K562 (cell line): Measurements from ENCODE around the gene PLA1A. TPM values are rescaled to one million over a fixed set of nuclear protein-coding genes. Genes with fewer than 3 reads are reported as not detected.

Experiments
- BRD9 ChIP-seq: fragments of 450-650 bp; IDR thresholded peaks from 2 replicates; pipeline ENCODE4 v1.6.1; 2018; ENCODE audit warnings: low read depth; ENCODE audit not compliant: partially characterized antibody
- CEBPG ChIP-seq, 3 experiments: fragments of 200-800 bp in 1 of 3; sonication (Bioruptor generic) in 1 of 3; sonication (generic) in 1 of 3; formaldehyde crosslinking in 1 of 3; IDR thresholded peaks in 2 of 3; conservative IDR thresholded peaks in 1 of 3; 2 replicates each; pipeline versions ENCODE4 v1.6.1 to v1.8.0; 2016 to 2022; ENCODE audit warnings: missing compliant biosample characterization in 2 of 3, missing genetic modification characterization in 2 of 3, mild to moderate bottlenecking in 1 of 3, missing genetic modification reagents in 1 of 3
- DMBX1 ChIP-seq: fragments of 250-450 bp; sonication (Bioruptor Pico); IDR thresholded peaks from 2 replicates; pipeline ENCODE4 v1.8.0; 2022; ENCODE audit warnings: inconsistent platforms, mild to moderate bottlenecking, moderate library complexity, borderline replicate concordance
- FIP1L1 ChIP-seq: fragments of 200-400 bp; formaldehyde crosslinking; IDR thresholded peaks from 2 replicates; pipeline ENCODE4 v1.6.1; 2018; ENCODE audit warnings: mild to moderate bottlenecking, low read depth, low read length; ENCODE audit not compliant: poor library complexity, severe bottlenecking
- FOSL1 ChIP-seq: fragments of 200-800 bp; sonication (Bioruptor generic); conservative IDR thresholded peaks from 2 replicates; pipeline ENCODE4 v1.6.1; 2016; ENCODE audit warnings: missing genetic modification characterization, missing compliant biosample characterization
- FOXK1 ChIP-seq: sonication (generic); formaldehyde crosslinking; IDR thresholded peaks from 2 replicates; pipeline ENCODE4 v1.8.0; 2022; ENCODE audit warnings: missing genetic modification reagents, mild to moderate bottlenecking, borderline replicate concordance
- HDAC8 ChIP-seq: fragments of 450-650 bp; IDR thresholded peaks from 2 replicates; pipeline ENCODE4 v1.6.1; 2016; ENCODE audit warnings: mild to moderate bottlenecking, missing genetic modification characterization, moderate library complexity, missing compliant biosample characterization
- HNRNPH1 ChIP-seq: fragments of 200-400 bp; formaldehyde crosslinking; optimal IDR thresholded peaks from 2 replicates; pipeline ENCODE3; 2017; ENCODE audit warnings: low read depth, mild to moderate bottlenecking, low read length, moderate library complexity
- L3MBTL2 ChIP-seq: fragments of 450-650 bp; IDR thresholded peaks from 2 replicates; pipeline ENCODE4 v1.6.1; 2016; ENCODE audit warnings: mild to moderate bottlenecking, moderate library complexity
- MAFF ChIP-seq: IDR thresholded peaks from 2 replicates; pipeline ENCODE4 v1.6.1; 2012; ENCODE audit warnings: low read length, improper control_type of control experiment
- MCM3 ChIP-seq: fragments of 450-650 bp; IDR thresholded peaks from 2 replicates; pipeline ENCODE4 v1.6.1; 2016
- SP2 ChIP-seq: IDR thresholded peaks from 2 replicates; pipeline ENCODE4 v1.6.1; 2011; ENCODE audit warnings: mild to moderate bottlenecking, low read depth, low read length, moderate library complexity; ENCODE audit not compliant: poor library complexity, severe bottlenecking; ENCODE audit errors: extremely low read depth
- TCF7 ChIP-seq: sonication (generic); IDR thresholded peaks from 2 replicates; pipeline ENCODE4 v1.6.1; 2016; ENCODE audit warnings: antibody characterized with exemption, borderline replicate concordance
- ZFX ChIP-seq: sonication (generic); formaldehyde crosslinking; IDR thresholded peaks from 2 replicates; pipeline ENCODE4 v1.8.0; 2022; ENCODE audit warnings: mild to moderate bottlenecking, missing genetic modification reagents, moderate library complexity
- ZSCAN32 ChIP-seq: fragments of 450-650 bp; formaldehyde crosslinking; IDR thresholded peaks from 2 replicates; pipeline ENCODE4 v1.4.0; 2020; ENCODE audit warnings: mild to moderate bottlenecking, moderate library complexity
- polyA plus RNA-seq, 8 experiments: library from polyadenylated mRNA; depleted of rRNA in 4 of 8; stranded (reverse) in 5 of 8; unstranded in 3 of 8; fragments of >200 nt; fragmentation: Nextera tagmentation in 2 of 8; fragmentation: Illumina TruSeq in 1 of 8; extraction: Ambion mirVana in 2 of 8; extraction: Trizol in 1 of 8; gene quantifications; 2 replicates each; pipeline versions ENCODE4 v1.2.1 to v1.2.3, GENCODE V29; 2011 to 2014; ENCODE audit warnings: inconsistent platforms in 1 of 8, missing spikeins in 1 of 8
- total RNA-seq, 7 experiments: library from RNA; depleted of rRNA in 6 of 7; stranded (reverse); fragments of >200 nt in 6 of 7; fragmentation: Illumina TruSeq in 2 of 7; extraction: Trizol in 2 of 7; gene quantifications; 2 replicates each; pipeline versions ENCODE4 v1.2.1 to v1.2.3, GENCODE V29; 2011 to 2021; ENCODE audit warnings: low replicate concordance in 1 of 7
- TF ChIP-seq, protein P1 (sequence below): sonication (generic); formaldehyde crosslinking; IDR thresholded peaks from 2 replicates; pipeline ENCODE4 v1.8.0; 2022; ENCODE audit warnings: mild to moderate bottlenecking, missing genetic modification reagents
- TF ChIP-seq, protein P2 (sequence below), 3 experiments: fragments of 200-800 bp in 1 of 3; fragments of 250-450 bp in 1 of 3; fragments of 450-650 bp in 1 of 3; sonication (Bioruptor Pico) in 1 of 3; sonication (Bioruptor generic) in 1 of 3; formaldehyde crosslinking in 1 of 3; IDR thresholded peaks; 2 replicates each; pipeline versions ENCODE4 v1.6.1 to v1.8.0; 2016 to 2022; ENCODE audit warnings: mild to moderate bottlenecking in 2 of 3, missing genetic modification characterization in 2 of 3, missing compliant biosample characterization in 1 of 3, moderate library complexity in 1 of 3
- TF ChIP-seq, protein P3 (sequence below), 2 experiments: fragments of 450-650 bp in 1 of 2; sonication (generic) in 1 of 2; formaldehyde crosslinking in 1 of 2; IDR thresholded peaks in 1 of 2; conservative IDR thresholded peaks in 1 of 2; 2 replicates each; pipeline versions ENCODE4 v1.6.1 to v1.8.1; 2016 to 2023; ENCODE audit warnings: mild to moderate bottlenecking in 2 of 2, moderate library complexity in 2 of 2, inconsistent platforms in 1 of 2, missing genetic modification reagents in 1 of 2
- TF ChIP-seq, protein P4 (sequence below): sonication (generic); formaldehyde crosslinking; IDR thresholded peaks from 2 replicates; pipeline ENCODE4 v1.8.1; 2023; ENCODE audit warnings: mild to moderate bottlenecking, missing genetic modification reagents, moderate library complexity

PLA1A gene
- total and polyA plus RNA-seq, 9 of the 15 experiments (the other 6 are each of a cell fraction or from before 2014, with no cell fraction given) = not detected

DNA sequence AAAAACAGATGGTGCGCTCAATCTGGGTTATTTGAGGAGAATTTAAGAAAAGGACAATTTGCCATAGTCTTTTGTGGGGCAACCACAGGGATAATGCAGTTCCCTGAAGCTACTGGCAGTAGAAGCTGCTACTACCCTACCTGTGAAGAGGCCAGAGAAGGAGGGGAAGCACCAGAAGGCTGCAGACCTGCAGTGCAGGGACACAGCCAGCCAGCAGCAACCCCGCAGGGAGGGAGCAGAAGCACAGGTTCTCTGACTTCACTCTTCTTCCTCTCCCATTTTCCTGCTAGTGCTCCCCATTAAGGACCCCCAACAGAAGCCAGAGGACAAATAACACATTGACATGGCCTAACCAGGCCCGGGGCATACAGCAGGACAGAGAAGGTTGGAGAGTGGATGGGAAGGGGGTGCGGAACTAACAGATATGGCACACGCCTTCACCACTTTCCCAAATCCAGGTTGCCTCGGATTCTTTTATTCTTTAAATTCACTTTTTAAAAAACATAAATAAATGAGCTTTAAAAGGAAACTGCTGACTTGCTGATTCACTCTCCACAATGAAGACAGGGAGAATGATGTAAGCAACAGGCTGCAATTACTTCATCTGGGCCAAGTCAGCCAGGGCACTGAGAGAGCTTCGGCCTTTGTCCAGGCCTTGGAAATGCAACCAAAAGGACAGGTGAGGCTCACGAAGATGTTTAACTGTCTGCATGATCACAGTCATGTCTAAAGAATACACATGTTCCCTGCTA is 32.6 kb downstream of the PLA1A start (continued):
- TF ChIP-seq FOSL1 (no peak), ZSCAN32 (no peak), CEBPG (CRISPR knock-in tag; IDR thresholded peaks at IDR 0.05) (peak; percentile 53; the same call in 1 of the 2 replicates), CEBPG (tag; conservative IDR thresholded peaks at IDR 0.05 in 1 of 2, IDR thresholded peaks at IDR 0.05 in 1 of 2) (peak; percentile 79 to 84), BRD9 (no peak), FOXK1 (CRISPR knock-in tag) (no peak), ZFX (CRISPR knock-in tag) (0 out of 2 replicates have a peak, but pooled peaks have one; percentile 33), MCM3 (no peak), SP2 (no peak), HNRNPH1 (no peak), MAFF (peak; percentile 57; the same call in 1 of the 2 replicates), FIP1L1 (no peak), TCF7 (no peak), L3MBTL2 (peak; percentile 63; the same call in 1 of the 2 replicates), DMBX1 (CRISPR knock-in tag) (no peak; the same call in 1 of the 2 replicates), HDAC8 (tag) (no peak)
- TF ChIP-seq, protein P1, sequence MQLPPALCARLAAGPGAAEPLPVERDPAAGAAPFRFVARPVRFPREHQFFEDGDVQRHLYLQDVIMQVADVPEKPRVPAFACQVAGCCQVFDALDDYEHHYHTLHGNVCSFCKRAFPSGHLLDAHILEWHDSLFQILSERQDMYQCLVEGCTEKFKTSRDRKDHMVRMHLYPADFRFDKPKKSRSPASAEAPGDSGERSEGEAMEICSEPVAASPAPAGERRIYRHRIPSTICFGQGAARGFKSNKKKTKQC = no peak
- TF ChIP-seq, protein P2, sequence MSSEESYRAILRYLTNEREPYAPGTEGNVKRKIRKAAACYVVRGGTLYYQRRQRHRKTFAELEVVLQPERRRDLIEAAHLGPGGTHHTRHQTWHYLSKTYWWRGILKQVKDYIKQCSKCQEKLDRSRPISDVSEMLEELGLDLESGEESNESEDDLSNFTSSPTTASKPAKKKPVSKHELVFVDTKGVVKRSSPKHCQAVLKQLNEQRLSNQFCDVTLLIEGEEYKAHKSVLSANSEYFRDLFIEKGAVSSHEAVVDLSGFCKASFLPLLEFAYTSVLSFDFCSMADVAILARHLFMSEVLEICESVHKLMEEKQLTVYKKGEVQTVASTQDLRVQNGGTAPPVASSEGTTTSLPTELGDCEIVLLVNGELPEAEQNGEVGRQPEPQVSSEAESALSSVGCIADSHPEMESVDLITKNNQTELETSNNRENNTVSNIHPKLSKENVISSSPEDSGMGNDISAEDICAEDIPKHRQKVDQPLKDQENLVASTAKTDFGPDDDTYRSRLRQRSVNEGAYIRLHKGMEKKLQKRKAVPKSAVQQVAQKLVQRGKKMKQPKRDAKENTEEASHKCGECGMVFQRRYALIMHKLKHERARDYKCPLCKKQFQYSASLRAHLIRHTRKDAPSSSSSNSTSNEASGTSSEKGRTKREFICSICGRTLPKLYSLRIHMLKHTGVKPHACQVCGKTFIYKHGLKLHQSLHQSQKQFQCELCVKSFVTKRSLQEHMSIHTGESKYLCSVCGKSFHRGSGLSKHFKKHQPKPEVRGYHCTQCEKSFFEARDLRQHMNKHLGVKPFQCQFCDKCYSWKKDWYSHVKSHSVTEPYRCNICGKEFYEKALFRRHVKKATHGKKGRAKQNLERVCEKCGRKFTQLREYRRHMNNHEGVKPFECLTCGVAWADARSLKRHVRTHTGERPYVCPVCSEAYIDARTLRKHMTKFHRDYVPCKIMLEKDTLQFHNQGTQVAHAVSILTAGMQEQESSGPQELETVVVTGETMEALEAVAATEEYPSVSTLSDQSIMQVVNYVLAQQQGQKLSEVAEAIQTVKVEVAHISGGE (CRISPR knock-in tag; IDR thresholded peaks at IDR 0.05) = no peak
- TF ChIP-seq, protein P3, sequence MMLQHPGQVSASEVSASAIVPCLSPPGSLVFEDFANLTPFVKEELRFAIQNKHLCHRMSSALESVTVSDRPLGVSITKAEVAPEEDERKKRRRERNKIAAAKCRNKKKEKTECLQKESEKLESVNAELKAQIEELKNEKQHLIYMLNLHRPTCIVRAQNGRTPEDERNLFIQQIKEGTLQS (IDR thresholded peaks at IDR 0.05) = peak; percentile 77
- TF ChIP-seq, protein P3 (CRISPR knock-in tag; conservative IDR thresholded peaks at IDR 0.05) = no peak
- TF ChIP-seq, protein P4, sequence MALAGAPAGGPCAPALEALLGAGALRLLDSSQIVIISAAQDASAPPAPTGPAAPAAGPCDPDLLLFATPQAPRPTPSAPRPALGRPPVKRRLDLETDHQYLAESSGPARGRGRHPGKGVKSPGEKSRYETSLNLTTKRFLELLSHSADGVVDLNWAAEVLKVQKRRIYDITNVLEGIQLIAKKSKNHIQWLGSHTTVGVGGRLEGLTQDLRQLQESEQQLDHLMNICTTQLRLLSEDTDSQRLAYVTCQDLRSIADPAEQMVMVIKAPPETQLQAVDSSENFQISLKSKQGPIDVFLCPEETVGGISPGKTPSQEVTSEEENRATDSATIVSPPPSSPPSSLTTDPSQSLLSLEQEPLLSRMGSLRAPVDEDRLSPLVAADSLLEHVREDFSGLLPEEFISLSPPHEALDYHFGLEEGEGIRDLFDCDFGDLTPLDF (CRISPR knock-in tag) = no peak
